Epithelial cell of esophagus (primary cell): ENCODE data around the gene DOCK4.
A peak's percentile ranks its signal among the peaks of the same experiment; 100 is the strongest.

ENCODE experiments used
- DNase-seq: peaks from one replicate; pipeline ENCODE4 v3.0.0; 2010; ENCODE audit warnings: low read depth
- H3K4me3 ChIP-seq: 2 replicates; pipeline ENCODE4 v1.5.1; 2011; ENCODE audit warnings: mild to moderate bottlenecking, low read length, control low read depth
- TF ChIP-seq, protein P1 (sequence below): IDR thresholded peaks from 2 replicates; pipeline ENCODE4 v1.5.1; 2011; ENCODE audit warnings: low read depth, mild to moderate bottlenecking, low read length, control low read depth, inconsistent platforms; ENCODE audit not compliant: insufficient read depth; ENCODE audit errors: missing control alignments

Gene DOCK4

DNA sequence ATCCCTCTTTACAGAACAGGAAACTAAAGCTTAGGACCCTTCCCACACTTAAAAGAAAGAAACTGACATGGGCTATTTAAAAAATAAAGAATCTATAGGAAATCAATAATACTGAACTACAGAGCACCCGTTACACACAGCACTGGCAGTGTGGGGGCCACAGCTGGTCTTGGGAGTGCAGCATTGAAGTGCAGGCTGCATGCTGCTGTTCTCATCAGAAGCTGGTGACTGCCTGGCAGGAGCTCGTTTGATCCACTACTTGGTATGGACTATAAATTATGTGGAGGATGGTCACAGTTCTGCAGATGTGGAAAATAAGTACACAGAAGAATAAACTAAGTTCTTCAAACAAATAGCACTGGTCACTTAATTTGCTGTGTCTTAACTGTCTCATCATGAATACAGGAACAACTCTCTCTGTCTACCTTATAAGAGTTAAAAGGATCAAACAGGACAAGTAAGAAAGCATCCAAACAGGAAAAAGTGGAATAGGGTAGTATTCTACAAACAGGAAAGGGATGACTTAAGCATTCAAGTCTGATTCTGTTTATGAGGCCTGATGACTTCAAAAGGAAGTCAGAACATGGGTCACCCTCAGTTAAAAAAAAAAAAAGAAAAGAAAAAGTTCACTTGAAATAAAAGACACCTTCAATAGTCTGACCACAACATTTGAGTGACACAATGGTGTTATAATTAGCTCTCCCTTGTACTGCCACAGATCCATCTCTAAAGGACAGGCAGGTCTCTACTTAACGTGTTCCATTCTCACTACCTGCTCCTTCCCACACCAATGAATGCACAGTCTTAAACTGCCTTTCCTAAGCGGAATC is 21.0 kb downstream of the DOCK4 start:
- TF ChIP-seq, protein P1, sequence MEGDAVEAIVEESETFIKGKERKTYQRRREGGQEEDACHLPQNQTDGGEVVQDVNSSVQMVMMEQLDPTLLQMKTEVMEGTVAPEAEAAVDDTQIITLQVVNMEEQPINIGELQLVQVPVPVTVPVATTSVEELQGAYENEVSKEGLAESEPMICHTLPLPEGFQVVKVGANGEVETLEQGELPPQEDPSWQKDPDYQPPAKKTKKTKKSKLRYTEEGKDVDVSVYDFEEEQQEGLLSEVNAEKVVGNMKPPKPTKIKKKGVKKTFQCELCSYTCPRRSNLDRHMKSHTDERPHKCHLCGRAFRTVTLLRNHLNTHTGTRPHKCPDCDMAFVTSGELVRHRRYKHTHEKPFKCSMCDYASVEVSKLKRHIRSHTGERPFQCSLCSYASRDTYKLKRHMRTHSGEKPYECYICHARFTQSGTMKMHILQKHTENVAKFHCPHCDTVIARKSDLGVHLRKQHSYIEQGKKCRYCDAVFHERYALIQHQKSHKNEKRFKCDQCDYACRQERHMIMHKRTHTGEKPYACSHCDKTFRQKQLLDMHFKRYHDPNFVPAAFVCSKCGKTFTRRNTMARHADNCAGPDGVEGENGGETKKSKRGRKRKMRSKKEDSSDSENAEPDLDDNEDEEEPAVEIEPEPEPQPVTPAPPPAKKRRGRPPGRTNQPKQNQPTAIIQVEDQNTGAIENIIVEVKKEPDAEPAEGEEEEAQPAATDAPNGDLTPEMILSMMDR = no peak
- H3K4me3 ChIP-seq = no peak overlapping the region
- peak; percentile 11 for DNase-seq

DNA sequence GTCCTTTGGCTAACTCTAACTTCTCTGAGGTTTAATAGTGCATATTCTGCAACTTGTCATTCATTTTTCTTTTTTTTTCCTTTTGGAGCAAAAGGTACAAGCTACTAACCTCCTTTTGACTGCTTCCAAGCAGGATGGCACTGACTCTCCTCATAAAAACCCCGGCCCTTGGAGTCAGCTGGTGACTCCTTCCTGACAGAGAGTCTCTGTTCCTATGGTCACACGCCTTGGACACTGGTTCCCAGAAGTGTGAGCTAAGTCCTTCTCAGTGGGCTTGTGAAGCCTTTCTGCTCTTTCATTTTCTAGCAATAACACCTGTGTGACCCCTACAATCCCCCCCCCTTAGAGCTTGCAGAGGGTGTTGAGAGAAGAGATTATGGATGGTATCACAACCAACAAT is 21.7 kb downstream of the DOCK4 start:
- no peak for DNase-seq
- TF ChIP-seq, protein P1 = no peak
- no peak overlapping the region for H3K4me3 ChIP-seq

DNA sequence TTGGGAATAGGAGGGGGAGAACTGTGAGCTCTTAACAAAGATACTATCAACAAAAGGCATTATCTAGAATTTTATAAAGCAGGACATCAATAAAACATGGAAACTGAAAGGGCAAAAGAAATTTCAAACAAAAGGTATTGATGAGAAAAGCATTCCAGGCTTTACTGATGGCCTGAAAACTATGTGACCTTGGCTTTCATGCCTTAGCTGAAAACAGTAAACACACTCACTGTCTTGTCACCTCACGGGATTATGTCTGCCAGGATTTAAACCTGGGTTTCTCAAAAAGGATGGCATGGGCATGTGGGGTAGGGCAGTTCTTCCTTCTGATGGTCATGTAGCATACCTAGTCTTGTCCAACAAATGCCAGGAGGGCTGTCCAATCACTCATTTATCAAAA is 22.9 kb downstream of the DOCK4 start:
- no peak for DNase-seq
- TF ChIP-seq, protein P1 = no peak

DNA sequence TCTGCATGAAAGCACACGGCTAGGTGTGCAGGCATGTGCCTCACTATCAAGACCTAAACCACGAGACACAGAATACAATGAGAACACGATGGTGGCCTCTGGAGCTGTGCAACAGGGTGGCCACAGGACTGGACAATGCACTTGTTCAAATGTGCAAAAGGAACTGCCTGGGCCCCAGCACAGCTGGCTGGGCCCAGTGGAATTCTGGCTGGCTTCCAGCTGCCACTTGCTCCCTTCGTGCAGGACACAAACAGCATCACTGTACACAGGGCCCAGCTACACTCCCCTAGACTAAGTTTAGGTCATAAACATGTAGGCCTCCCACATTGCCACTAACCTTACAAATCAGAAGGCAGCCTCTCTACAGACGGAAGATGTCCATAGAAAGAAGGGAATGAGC is 23.4 kb downstream of the DOCK4 start:
- no peak overlapping the region for H3K4me3 ChIP-seq
- no peak for DNase-seq
- TF ChIP-seq, protein P1 = no peak

More for the DNA sequence above, 22.9 kb downstream of the DOCK4 start:
- H3K4me3 ChIP-seq = no peak overlapping the region

DNA sequence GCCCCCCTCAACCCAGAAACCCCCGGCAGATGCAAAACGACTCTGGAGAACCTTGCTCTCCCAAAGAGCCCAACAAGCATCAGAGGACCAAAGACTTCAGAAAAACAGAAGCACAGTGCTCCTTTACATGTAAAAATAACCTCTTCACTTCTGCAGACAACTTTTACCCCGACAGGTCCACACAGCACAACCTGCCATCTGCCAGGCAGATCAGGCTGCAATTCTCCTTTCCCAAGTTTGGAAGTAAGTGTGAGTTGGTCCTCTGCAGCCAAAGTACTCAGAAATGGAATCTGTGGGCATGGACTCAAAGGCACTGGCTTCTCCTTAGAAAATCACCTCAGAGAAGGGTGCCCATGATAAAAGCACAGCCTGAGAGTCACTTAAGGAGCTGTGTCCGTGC is 26.0 kb downstream of the DOCK4 start:
- TF ChIP-seq, protein P1 = no peak

DNA sequence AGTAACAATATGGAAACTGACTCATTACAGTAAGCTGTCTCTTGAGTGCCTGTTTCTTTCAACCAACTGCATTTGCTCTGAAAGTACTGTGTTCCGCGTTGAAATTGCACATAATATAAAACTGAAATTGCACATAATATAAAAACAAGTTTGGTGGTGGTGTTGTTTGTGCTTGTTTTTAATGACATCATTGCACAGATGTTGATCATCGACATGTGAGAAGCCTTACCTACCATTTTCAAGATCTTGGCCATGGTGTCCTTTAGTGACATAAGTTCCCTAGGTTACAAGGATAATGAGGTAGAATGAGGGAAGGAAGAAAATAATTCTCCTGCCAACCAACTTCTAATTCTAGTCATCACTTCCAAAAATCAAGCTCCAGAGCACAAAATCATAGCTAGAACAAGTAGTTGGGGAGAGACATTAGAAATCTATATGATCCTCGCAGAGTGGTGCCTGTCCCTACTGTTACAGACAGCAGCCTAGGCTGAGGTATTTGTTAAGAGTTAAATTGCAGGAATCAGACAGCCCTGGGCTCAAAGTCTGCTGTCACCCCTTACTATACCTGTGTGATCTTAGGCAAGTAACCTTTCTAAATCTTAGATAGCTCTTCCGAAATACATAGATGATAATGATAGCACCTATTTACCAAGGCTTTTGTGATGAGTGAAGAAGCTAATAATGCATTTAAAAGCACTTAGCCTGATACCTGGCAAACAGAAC is 29.3 kb downstream of the DOCK4 start:
- no peak overlapping the region for H3K4me3 ChIP-seq
- DNase-seq = no peak
- TF ChIP-seq, protein P1 = no peak

More for the DNA sequence above, 26.0 kb downstream of the DOCK4 start:
- DNase-seq = no peak
- no peak overlapping the region for H3K4me3 ChIP-seq
